Transverse colon (tissue), 4 donors: ENCODE results near the gene MEN1. TPM values are rescaled to one million over a fixed set of nuclear protein-coding genes. Genes with fewer than 3 reads are reported as not detected.

Source experiments
- DNase-seq: peaks from one replicate; pipeline ENCODE4 v3.0.0-alpha.2; 2019
- H3K27ac ChIP-seq, 4 donors: fragments of 200-600 bp; sonication (generic); 2 replicates each; pipeline ENCODE4 v1.5.1; 2016 to 2018; ENCODE audit warnings: inconsistent platforms in 4 of 4
- H3K27me3 ChIP-seq: fragments of 200-600 bp; sonication (generic); 2 replicates; pipeline ENCODE4 v1.5.1; 2017; ENCODE audit warnings: inconsistent platforms
- H3K36me3 ChIP-seq, 4 donors: fragments of 200-600 bp; sonication (generic); 2 replicates each; pipeline ENCODE4 v1.5.1; 2017 to 2019; ENCODE audit warnings: inconsistent platforms in 4 of 4
- H3K4me1 ChIP-seq, 4 donors: fragments of 200-600 bp; sonication (generic); 2 replicates each; pipeline ENCODE4 v1.5.1; 2017 to 2020; ENCODE audit warnings: inconsistent platforms in 4 of 4
- H3K4me3 ChIP-seq, 4 donors: fragments of 200-600 bp; sonication (generic); 1 replicate in 1 of 4; 2 replicates in 3 of 4; pipeline versions ENCODE4 v1.5.1 to v1.6.1; 2017 to 2019; ENCODE audit warnings: inconsistent platforms in 4 of 4
- H3K9me3 ChIP-seq, 2 donors: fragments of 200-600 bp; sonication (generic); 2 replicates each; pipeline ENCODE4 v1.5.1; 2017 to 2019; ENCODE audit warnings: inconsistent platforms in 2 of 2
- CTCF ChIP-seq, 5 experiments: fragments of 200-600 bp in 3 of 5; fragments of 450-650 bp in 2 of 5; sonication (generic) in 3 of 5; IDR thresholded peaks; 1 replicate in 2 of 5; 2 replicates in 3 of 5; pipeline ENCODE4 v1.5.1; 2016 to 2017; ENCODE audit warnings: antibody characterized with exemption in 5 of 5, inconsistent platforms in 3 of 5, mild to moderate bottlenecking in 2 of 5, moderate library complexity in 1 of 5
- EP300 ChIP-seq: sonication (generic); formaldehyde crosslinking; IDR thresholded peaks from one replicate; pipeline ENCODE4 v1.6.1; 2017; ENCODE audit warnings: antibody characterized with exemption, low read depth
- POLR2A ChIP-seq: fragments of 450-650 bp; IDR thresholded peaks from one replicate; pipeline ENCODE4 v1.6.1; 2016; ENCODE audit warnings: antibody characterized with exemption, mild to moderate bottlenecking, moderate library complexity
- POLR2AphosphoS5 ChIP-seq, 3 donors: sonication (generic); formaldehyde crosslinking; IDR thresholded peaks; one replicate each; pipeline ENCODE4 v1.6.1; 2016; ENCODE audit warnings: antibody characterized with exemption in 3 of 3
- WGBS, 2 donors: methylation state at CpG; one replicate each; pipeline ENCODE4 v1.1.5; 2018; ENCODE audit warnings: low coverage in 1 of 2; 5-methylcytosine and 5-hydroxymethylcytosine counted together
- in situ Hi-C, 4 donors: fragments of 200-750 bp; cut with MboI; loops; one replicate each; pipeline versions ENCODE4 v1.15.0 to v1.15.1; 2017; ENCODE audit warnings: low sequenced_read_pairs in 3 of 4, low pct_ligation_motif_present in 1 of 4, low pct_unique_long_range_greater_than_20kb in 1 of 4
- intact Hi-C: fragments of 100-400 bp; cut with DNase I; formaldehyde crosslinking; loops from one replicate; pipeline ENCODE4 v1.15.1; 2023; ENCODE audit warnings: low total_unique reads
- total RNA-seq, 4 donors: library from RNA; depleted of rRNA; stranded (reverse); fragments of >200 nt; gene quantifications; one replicate each; pipeline ENCODE4 v1.1.0, GENCODE V29; 2016

Gene MEN1
- total RNA-seq, 4 donors from 2014 or later, result 19.5 to 30.3 (median 25.4) TPM

- TF ChIP-seq CTCF (IDR thresholded peaks at IDR 0.05) (no peak), POLR2AphosphoS5 (IDR thresholded peaks at IDR 0.05) (peak in 2 of 3 donors; percentile 33 to 45), POLR2A (no peak)
- Histone ChIP-seq H3K36me3 (peaks cover 0 to 14% (median 6%) of the 10 kb centered on the region in 4 donors), H3K27ac (peak within 1 kb of the TSS; percentile 54 to 78 (median 73)), H3K4me3 (peak within 1 kb of the TSS in 2 of 4 donors; percentile 10 to 12), H3K4me1 (peaks cover 15 to 55% (median 27%) of the 10 kb centered on the region in 4 donors), H3K27me3 (no peaks in the 10 kb centered on the region), H3K9me3 (no peaks in the 10 kb centered on the region)
- in situ Hi-C loops (no loop called here), intact Hi-C loops (no loop called here)
- no peak for DNase-seq
- 70% methylated on average over 23 of the region's 24 CpGs; no CpG with 5 or more reads in 1 of the 2 donors for WGBS, 2 donors
Measured at GRCh38 chr11:64759722-64760719, 50.3 kb downstream of the MEN1 start, which contains the start of gene PYGM. PYGM (minus strand) TSS chr11:64759974; CDS start chr11:64759898, 76 bp downstream.

GRCh38 chr11:64759131-64759721 is 51.1 kb downstream of the MEN1 start:
- TF ChIP-seq CTCF (IDR thresholded peaks at IDR 0.05) (no peak), EP300 (no peak), POLR2A (no peak), POLR2AphosphoS5 (IDR thresholded peaks at IDR 0.05) (no peak)
- in situ Hi-C loops (no loop called here), intact Hi-C loops (no loop called here)
- H3K9me3 ChIP-seq, result no peaks in the 10 kb centered on the region
- H3K27ac ChIP-seq, result peak overlapping the region; percentile 54 to 78 (median 73)
- peaks cover 15 to 47% (median 23%) of the 10 kb centered on the region in 4 donors for H3K4me1 ChIP-seq
- H3K36me3 ChIP-seq, result peaks cover 0 to 7% (median 2%) of the 10 kb centered on the region in 4 donors
- no peak for DNase-seq
- WGBS, 2 donors, result 78% methylated on average over 21 of the region's 21 CpGs; no CpG with 5 or more reads in 1 of the 2 donors
- H3K27me3 ChIP-seq, result no peaks in the 10 kb centered on the region
- H3K4me3 ChIP-seq, result peak overlapping the region in 2 of 4 donors; percentile 10 to 12

GRCh38 chr11:64758330-64759079 is 51.8 kb downstream of the MEN1 start:
- WGBS, 2 donors, result 83 to 100% methylated on average over 2 to 15 of the region's 15 CpGs
- Histone ChIP-seq H3K4me1 (peaks cover 12 to 40% (median 16%) of the 10 kb centered on the region in 4 donors), H3K27ac (peak overlapping the region in 3 of 4 donors; percentile 70 to 78 (median 76)), H3K4me3 (no peak overlapping the region), H3K27me3 (no peaks in the 10 kb centered on the region), H3K9me3 (no peaks in the 10 kb centered on the region), H3K36me3 (no peaks in the 10 kb centered on the region)
- in situ Hi-C loops, result no loop called here
- TF ChIP-seq POLR2AphosphoS5 (IDR thresholded peaks at IDR 0.05) (no peak), CTCF (IDR thresholded peaks at IDR 0.05) (no peak), POLR2A (no peak), EP300 (no peak)
- DNase-seq, result no peak
- intact Hi-C loops, result no loop called here
